Measurements from ENCODE around the gene PNPO. TPM values are rescaled to one million over a fixed set of nuclear protein-coding genes. Genes with fewer than 3 reads are reported as not detected.

PNPO gene
- total RNA-seq, 2 donors from 2014 or later, result 27.8 to 55.4 TPM

DNA sequence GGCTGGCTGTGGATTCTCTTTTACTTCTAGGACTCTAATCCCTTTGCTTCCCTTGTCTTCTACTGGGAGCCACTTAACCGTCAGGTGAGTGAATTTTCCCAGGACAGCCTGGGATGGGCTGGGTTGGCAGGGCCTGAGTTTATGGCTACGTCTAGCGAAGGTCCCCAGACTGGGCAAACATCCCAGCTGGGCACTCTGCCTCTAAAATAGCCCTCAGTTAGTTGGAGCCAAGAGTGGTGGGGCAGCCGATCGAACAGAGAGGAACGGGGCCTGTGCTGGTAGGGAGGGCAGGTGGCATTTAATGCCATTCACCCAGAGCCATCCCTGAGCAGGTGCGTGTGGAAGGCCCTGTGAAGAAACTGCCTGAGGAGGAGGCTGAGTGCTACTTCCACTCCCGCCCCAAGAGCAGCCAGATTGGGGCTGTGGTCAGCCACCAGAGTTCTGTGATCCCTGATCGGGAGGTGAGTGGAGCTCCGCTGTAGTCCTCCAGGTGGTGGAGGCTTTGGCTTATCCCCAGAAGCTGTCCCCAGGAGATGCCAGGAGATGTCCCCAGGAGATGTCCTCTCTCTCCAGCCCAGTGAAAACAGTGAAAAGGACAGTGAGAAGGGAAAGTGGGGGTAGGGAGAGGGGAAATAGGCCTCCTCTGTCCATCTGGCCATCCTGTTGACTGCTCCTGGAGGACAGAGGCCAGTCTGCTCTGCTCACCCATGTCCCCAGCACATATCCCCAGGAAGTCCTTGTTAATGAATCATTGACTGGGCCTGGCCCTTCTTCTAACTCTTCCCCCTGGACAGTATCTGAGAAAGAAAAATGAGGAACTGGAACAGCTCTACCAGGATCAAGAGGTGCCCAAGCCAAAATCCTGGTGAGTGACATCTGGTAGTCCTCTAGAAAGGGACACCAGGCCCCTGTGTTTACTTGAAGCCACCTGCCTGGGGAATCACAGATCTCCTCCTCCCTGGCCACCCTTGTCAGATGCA, 4.4 kb downstream of the PNPO start:
- peak overlapping the region; percentile 52 to 99 (median 96) for H3K27ac ChIP-seq
- H3K4me1 ChIP-seq, result peaks cover 96% of the 10 kb centered on the region

DNA sequence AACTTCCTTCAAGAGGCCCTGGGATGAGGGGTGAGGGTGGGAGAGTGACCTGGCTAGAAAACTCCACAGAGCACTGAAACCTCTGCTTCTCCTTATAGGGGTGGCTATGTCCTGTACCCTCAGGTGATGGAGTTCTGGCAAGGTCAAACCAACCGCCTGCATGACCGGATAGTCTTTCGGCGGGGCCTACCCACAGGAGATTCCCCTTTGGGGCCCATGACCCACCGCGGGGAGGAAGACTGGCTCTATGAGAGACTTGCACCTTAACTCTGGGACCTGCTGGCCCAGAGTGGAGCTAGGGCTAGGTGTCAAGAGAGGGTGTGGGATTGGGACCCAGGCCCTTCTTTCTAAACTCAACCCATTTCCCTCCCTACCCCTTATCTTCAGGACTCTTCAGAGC, 5.1 kb downstream of the PNPO start:
- intact Hi-C loops (cut with DNase I), result no loop called here
- no peaks in the 10 kb centered on the region for H3K27me3 ChIP-seq
- no peak overlapping the region for H3K4me3 ChIP-seq
- peaks cover 99% of the 10 kb centered on the region for H3K4me1 ChIP-seq
- peak overlapping the region; percentile 52 to 99 (median 96) for H3K27ac ChIP-seq
- ATAC-seq, result no peak
- H3K36me3 ChIP-seq (replicated peaks in 1 of 2; ENCODE audit: insufficient read depth in 1 of 2, low read depth in 2 of 2), result peaks cover 0 to 1% of the 10 kb centered on the region in 2 donors
- DNase-seq, result peak in 1 of 4 donors; percentile 39
- TF ChIP-seq POLR2A (IDR thresholded peaks at IDR 0.05), result no peak
- TF ChIP-seq, protein P1, sequence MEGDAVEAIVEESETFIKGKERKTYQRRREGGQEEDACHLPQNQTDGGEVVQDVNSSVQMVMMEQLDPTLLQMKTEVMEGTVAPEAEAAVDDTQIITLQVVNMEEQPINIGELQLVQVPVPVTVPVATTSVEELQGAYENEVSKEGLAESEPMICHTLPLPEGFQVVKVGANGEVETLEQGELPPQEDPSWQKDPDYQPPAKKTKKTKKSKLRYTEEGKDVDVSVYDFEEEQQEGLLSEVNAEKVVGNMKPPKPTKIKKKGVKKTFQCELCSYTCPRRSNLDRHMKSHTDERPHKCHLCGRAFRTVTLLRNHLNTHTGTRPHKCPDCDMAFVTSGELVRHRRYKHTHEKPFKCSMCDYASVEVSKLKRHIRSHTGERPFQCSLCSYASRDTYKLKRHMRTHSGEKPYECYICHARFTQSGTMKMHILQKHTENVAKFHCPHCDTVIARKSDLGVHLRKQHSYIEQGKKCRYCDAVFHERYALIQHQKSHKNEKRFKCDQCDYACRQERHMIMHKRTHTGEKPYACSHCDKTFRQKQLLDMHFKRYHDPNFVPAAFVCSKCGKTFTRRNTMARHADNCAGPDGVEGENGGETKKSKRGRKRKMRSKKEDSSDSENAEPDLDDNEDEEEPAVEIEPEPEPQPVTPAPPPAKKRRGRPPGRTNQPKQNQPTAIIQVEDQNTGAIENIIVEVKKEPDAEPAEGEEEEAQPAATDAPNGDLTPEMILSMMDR (IDR thresholded peaks at IDR 0.05), result no peak
- H3K9me3 ChIP-seq, result no peaks in the 10 kb centered on the region
- 86 to 100% methylated on average over 4 to 6 of the region's 6 CpGs for WGBS, 2 donors

More for the DNA sequence above, 4.4 kb downstream of the PNPO start:
- Histone ChIP-seq H3K4me3 (no peak overlapping the region), H3K27me3 (no peaks in the 10 kb centered on the region), H3K9me3 (no peaks in the 10 kb centered on the region), H3K36me3 (replicated peaks in 1 of 2; ENCODE audit: insufficient read depth in 1 of 2, low read depth in 2 of 2) (no peaks in the 10 kb centered on the region)
- ATAC-seq (no peak), DNase-seq (peak; percentile 57 to 79 (median 70))
- WGBS, 2 donors, result 26 to 45% methylated on average over 10 of the region's 10 CpGs
- TF ChIP-seq, protein P1 (IDR thresholded peaks at IDR 0.05), result no peak
- no peak for TF ChIP-seq POLR2A (IDR thresholded peaks at IDR 0.05)
- intact Hi-C loops (cut with DNase I), result no loop called here

DNA sequence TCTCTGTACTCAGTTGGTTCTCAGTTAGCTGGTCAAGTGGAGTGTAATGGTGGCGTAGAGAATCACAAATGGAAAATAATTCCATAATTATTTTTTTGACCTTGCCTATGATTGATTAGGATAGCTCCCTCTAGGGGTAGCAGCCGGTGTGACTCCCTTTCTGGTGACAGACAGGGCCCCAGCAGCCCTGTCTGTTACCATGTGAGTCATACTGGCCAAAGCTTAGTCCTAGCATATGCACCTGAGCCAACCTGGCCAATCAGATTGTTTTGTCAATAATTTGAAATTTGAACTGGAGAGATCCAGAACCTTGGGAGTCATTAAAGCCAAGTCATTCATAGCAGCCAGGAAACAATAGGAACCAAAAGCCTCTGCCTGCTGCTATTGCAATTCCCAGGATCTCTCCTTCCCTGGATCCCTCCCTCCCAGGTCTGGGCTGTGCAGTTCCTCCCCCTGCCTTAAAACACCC, 5.6 kb downstream of the PNPO start:
- peaks cover 99% of the 10 kb centered on the region for H3K4me1 ChIP-seq
- ATAC-seq, result peak; percentile 75

DNA sequence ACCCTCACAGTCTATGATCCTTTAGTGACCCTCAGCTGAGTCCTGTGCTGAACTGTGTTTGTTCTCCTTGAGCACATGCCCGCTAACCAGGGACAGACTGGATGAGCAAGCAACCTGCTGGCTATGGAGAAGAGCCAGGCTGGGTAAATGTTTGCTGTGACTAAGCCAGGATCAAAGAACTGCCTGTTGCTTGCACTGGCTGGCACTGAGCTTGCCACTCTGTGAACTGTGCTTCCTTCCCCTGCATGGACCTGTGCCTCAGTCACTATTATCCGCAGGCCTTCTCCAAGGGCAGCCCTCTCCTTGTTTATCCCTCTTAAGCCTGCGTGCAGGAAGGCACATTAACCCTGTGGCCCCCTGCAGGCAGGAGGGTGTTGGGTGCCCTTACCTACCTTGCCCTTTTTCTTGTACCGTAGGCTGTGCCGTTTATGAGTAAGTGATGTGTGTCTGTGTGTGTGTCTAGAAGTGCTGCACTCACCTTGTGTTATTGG, 7.4 kb downstream of the PNPO start:
- 6 to 10% methylated on average over 5 of the region's 5 CpGs for WGBS, 2 donors
- Histone ChIP-seq H3K27ac (peak overlapping the region; percentile 96 to 100 (median 98)), H3K4me3 (no peak overlapping the region), H3K4me1 (peaks cover 100% of the 10 kb centered on the region), H3K27me3 (no peaks in the 10 kb centered on the region), H3K36me3 (replicated peaks in 1 of 2; ENCODE audit: insufficient read depth in 1 of 2, low read depth in 2 of 2) (peaks cover 4 to 8% of the 10 kb centered on the region in 2 donors), H3K9me3 (no peaks in the 10 kb centered on the region)
- intact Hi-C loops (cut with DNase I), result no loop called here
- TF ChIP-seq, protein P1 (IDR thresholded peaks at IDR 0.05), result no peak
- peak in 1 of 3 donors; percentile 7 for TF ChIP-seq POLR2A (IDR thresholded peaks at IDR 0.05)
- DNase-seq, result peak; percentile 74 to 93 (median 80)
- peak; percentile 33 for ATAC-seq

More for the DNA sequence above, 5.6 kb downstream of the PNPO start:
- H3K27ac ChIP-seq, result peak overlapping the region; percentile 52 to 99 (median 96)
- no peaks in the 10 kb centered on the region for H3K27me3 ChIP-seq
- TF ChIP-seq, protein P1 (IDR thresholded peaks at IDR 0.05), result peak; percentile 76 to 97 (median 92)
- TF ChIP-seq POLR2A (IDR thresholded peaks at IDR 0.05), result peak in 2 of 3 donors; percentile 46 to 56
- peaks cover 0 to 4% of the 10 kb centered on the region in 2 donors for H3K36me3 ChIP-seq (replicated peaks in 1 of 2; ENCODE audit: insufficient read depth in 1 of 2, low read depth in 2 of 2)
- H3K9me3 ChIP-seq, result no peaks in the 10 kb centered on the region
- DNase-seq, result peak; percentile 95 to 97 (median 96)
- WGBS, 2 donors, result 0 to 13% methylated on average over 2 of the region's 2 CpGs
- intact Hi-C loops (cut with DNase I), result no loop called here
- no peak overlapping the region for H3K4me3 ChIP-seq

All from body of pancreas (tissue), 4 donors.